HepG2 (cell line): Measurements from ENCODE around the gene SLC6A5. TPM values are rescaled to one million over a fixed set of nuclear protein-coding genes. Genes with fewer than 3 reads are reported as not detected.

Experiments
- ATAC-seq: fragments of 200-7000 bp; cut with Tn5 transposase; 3 replicates; pipeline ENCODE4 v1.9.1; 2020; ENCODE audit warnings: mild to moderate bottlenecking, moderate library complexity
- BruUV-seq: library from RNA; stranded (reverse); fragments of 400-500 nt; replicated peaks from 2 replicates; lab custom pipeline; 2021; lab: Mats Ljungman, UMichigan
- CTCF ChIA-PET: fragments of 300-600 bp; formaldehyde crosslinking; extraction: SDS; loops from one replicate; lab custom pipeline; 2021; ENCODE audit warnings: low total read pairs, inconsistent platforms, low intra/inter-chr PET ratio; lab: Yijun Ruan, JAX
- POLR2A ChIA-PET: fragments of 350-600 bp; sonication (Branson Sonifier 250); formaldehyde crosslinking; loops from one replicate; lab custom pipeline; 2020; ENCODE audit warnings: antibody characterized with exemption, inconsistent platforms; lab: Yijun Ruan, JAX
- DNase-seq: peaks from one replicate; pipeline ENCODE4 v3.0.0-alpha.2; 2015; ENCODE audit warnings: low spot score
- FAIRE-seq: peaks from 3 replicates; lab custom pipeline; 2011; peaks lifted over from hg19 to GRCh38; lab: Jason Lieb, UNC
- H2AFZ ChIP-seq: one replicate; pipeline ENCODE4 v1.6.1; 2011; ENCODE audit warnings: low read length, inconsistent platforms
- H3K27ac ChIP-seq: fragments of 300-600 bp; 3 replicates; pipeline ENCODE4 v1.8.0; 2011; ENCODE audit warnings: mixed run types, mild to moderate bottlenecking, mixed read lengths, low read length, inconsistent platforms; ENCODE audit not compliant: insufficient read depth; ENCODE audit errors: extremely low read length
- H3K27me3 ChIP-seq, 2 experiments: fragments of 200-600 bp in 1 of 2; 2 replicates in 1 of 2; 3 replicates in 1 of 2; pipeline versions ENCODE4 v1.6.0 to v1.8.0; 2011; ENCODE audit warnings: low read length in 2 of 2, mild to moderate bottlenecking in 2 of 2, moderate library complexity in 2 of 2, inconsistent platforms in 1 of 2; ENCODE audit not compliant: insufficient read depth in 2 of 2, control insufficient read depth in 1 of 2
- H3K36me3 ChIP-seq, 2 experiments: fragments of 200-600 bp in 1 of 2; replicated peaks in 1 of 2; 2 replicates in 1 of 2; 3 replicates in 1 of 2; pipeline versions ENCODE4 v1.5.1 to v1.8.0; 2011; ENCODE audit warnings: low read length in 2 of 2, inconsistent platforms in 1 of 2; ENCODE audit not compliant: insufficient read depth in 2 of 2, control insufficient read depth in 1 of 2
- H3K4me1 ChIP-seq: 2 replicates; pipeline ENCODE4 v1.5.1; 2012; ENCODE audit warnings: low read length, inconsistent platforms; ENCODE audit not compliant: insufficient read depth
- H3K4me2 ChIP-seq: 2 replicates; pipeline ENCODE4 v1.6.0; 2011; ENCODE audit warnings: low read depth, low read length, inconsistent platforms
- H3K4me3 ChIP-seq, 3 experiments: fragments of 200-600 bp in 1 of 3; sonication (generic), shearing (Covaris generic) in 1 of 3; replicated peaks in 1 of 3; 2 replicates each; pipeline ENCODE4 v1.5.1; 2011 to 2016; ENCODE audit warnings: low read length in 3 of 3, inconsistent platforms in 2 of 3, low read depth in 2 of 3, mild to moderate bottlenecking in 2 of 3, control low read depth in 1 of 3, mixed read lengths in 1 of 3; ENCODE audit not compliant: insufficient read depth in 1 of 3
- H3K79me2 ChIP-seq: one replicate; pipeline ENCODE4 v1.6.1; 2011; ENCODE audit warnings: low read length, inconsistent platforms; ENCODE audit not compliant: insufficient read depth
- H3K9ac ChIP-seq: 2 replicates; pipeline ENCODE4 v1.6.0; 2011; ENCODE audit warnings: mild to moderate bottlenecking, low read depth, low read length, inconsistent platforms; ENCODE audit not compliant: insufficient read depth
- H3K9me3 ChIP-seq: 2 replicates; pipeline ENCODE4 v1.5.1; 2012; ENCODE audit warnings: mild to moderate bottlenecking, low read length
- H4K20me1 ChIP-seq: 2 replicates; pipeline ENCODE4 v1.6.0; 2011; ENCODE audit warnings: inconsistent platforms, mild to moderate bottlenecking, low read length, moderate library complexity; ENCODE audit not compliant: insufficient read depth
- BRCA1 ChIP-seq: sonication (generic); formaldehyde crosslinking; IDR thresholded peaks from 2 replicates; pipeline ENCODE4 v1.4.0; 2020; ENCODE audit warnings: missing genetic modification reagents
- DNMT1 ChIP-seq: sonication (generic); formaldehyde crosslinking; IDR thresholded peaks from 2 replicates; pipeline ENCODE4 v1.5.1; 2020; ENCODE audit warnings: mild to moderate bottlenecking, missing genetic modification reagents
- ISL2 ChIP-seq: sonication (generic); formaldehyde crosslinking; IDR thresholded peaks from 2 replicates; pipeline ENCODE4 v1.5.0; 2020; ENCODE audit warnings: missing genetic modification reagents
- MAFF ChIP-seq: IDR thresholded peaks from 2 replicates; pipeline ENCODE4 v1.6.1; 2011; ENCODE audit warnings: low read depth, low read length, improper control_type of control experiment
- MEIS2 ChIP-seq: sonication (generic); formaldehyde crosslinking; IDR thresholded peaks from 2 replicates; pipeline ENCODE4 v1.9.0; 2021; ENCODE audit warnings: mild to moderate bottlenecking, missing genetic modification reagents
- MTA1 ChIP-seq: sonication (generic); formaldehyde crosslinking; IDR thresholded peaks from 2 replicates; pipeline ENCODE4 v1.4.0; 2020; ENCODE audit warnings: missing genetic modification reagents, mild to moderate bottlenecking, borderline replicate concordance
- PITX1 ChIP-seq: sonication (generic); formaldehyde crosslinking; IDR thresholded peaks from 2 replicates; pipeline ENCODE4 v1.5.1; 2020; ENCODE audit warnings: mild to moderate bottlenecking, missing genetic modification reagents
- WIZ ChIP-seq: sonication (generic); formaldehyde crosslinking; IDR thresholded peaks from 2 replicates; pipeline ENCODE4 v1.5.1; 2020; ENCODE audit warnings: mild to moderate bottlenecking, missing genetic modification reagents
- ZNF704 ChIP-seq: sonication (generic); formaldehyde crosslinking; IDR thresholded peaks from 2 replicates; pipeline ENCODE4 v1.8.1; 2023; ENCODE audit warnings: mild to moderate bottlenecking, inconsistent platforms, moderate library complexity, missing genetic modification reagents, borderline replicate concordance
- WGBS: methylation state at CpG from one replicate; pipeline ENCODE4 v1.1.6; 2017; ENCODE audit warnings: low lambda C conversion rate; 5-methylcytosine and 5-hydroxymethylcytosine counted together
- in situ Hi-C: cut with HindIII; loops from 2 replicates; pipeline ENCODE4 v1.10.0; 2017; ENCODE audit warnings: low pct_unique_long_range_greater_than_20kb; ENCODE audit not compliant: extremely low pct_ligation_motif_present
- intact Hi-C: fragments of 100-400 bp; cut with micrococcal nuclease; formaldehyde crosslinking; loops from one replicate; pipeline ENCODE4 v1.10.0; 2022; ENCODE audit not compliant: unreplicated experiment
- polyA plus RNA-seq, 8 experiments: library from polyadenylated mRNA; depleted of rRNA in 3 of 8; stranded (reverse) in 7 of 8; unstranded in 1 of 8; fragments of >200 nt; fragmentation: Illumina TruSeq in 4 of 8; extraction: Trizol in 4 of 8; gene quantifications; 2 replicates each; pipeline versions ENCODE4 v1.2.1 to v1.2.3, GENCODE V29; 2011 to 2016; ENCODE audit warnings: low read depth in 4 of 8, missing spikeins in 1 of 8, mixed read lengths in 1 of 8; ENCODE audit not compliant: insufficient read depth in 1 of 8
- total RNA-seq, 5 experiments: library from RNA; depleted of rRNA; stranded (reverse); fragments of >200 nt; fragmentation: Illumina TruSeq; extraction: Trizol; gene quantifications; 2 replicates each; pipeline ENCODE4 v1.2.3, GENCODE V29; 2016; ENCODE audit warnings: low read depth in 1 of 5
- TF ChIP-seq, protein P1 (sequence below): IDR thresholded peaks from 2 replicates; pipeline ENCODE4 v1.6.1; 2016
- TF ChIP-seq, protein P2 (sequence below): sonication (generic); formaldehyde crosslinking; IDR thresholded peaks from 2 replicates; pipeline ENCODE4 v1.5.0; 2020; ENCODE audit warnings: mild to moderate bottlenecking, missing genetic modification reagents, borderline replicate concordance
- TF ChIP-seq, protein P3 (sequence below): sonication (generic); formaldehyde crosslinking; IDR thresholded peaks from 2 replicates; pipeline ENCODE4 v1.4.0; 2020; ENCODE audit warnings: missing genetic modification reagents, borderline replicate concordance

Gene SLC6A5
- total and polyA plus RNA-seq, 2 of the 13 experiments (the other 11 are each of a cell fraction or from before 2014, with no cell fraction given), result not detected

GRCh38 chr11:20668131-20668809 lies 68.9 kb downstream of the SLC6A5 start:
- H3K36me3 ChIP-seq, result no peaks in the 10 kb centered on the region
- no peaks in the 10 kb centered on the region for H3K4me1 ChIP-seq
- ChIA-PET CTCF (no interaction called here), POLR2A (no interaction called here)
- ATAC-seq, result no peak
- no peaks in the 10 kb centered on the region for H3K9me3 ChIP-seq
- H3K79me2 ChIP-seq, result no peaks in the 10 kb centered on the region
- BruUV-seq, result no TSS peak
- H3K4me3 ChIP-seq, result no peak overlapping the region
- peaks cover 3 to 46% of the 10 kb centered on the region in 2 experiments for H3K27me3 ChIP-seq
- no peak overlapping the region for H3K27ac ChIP-seq
- H3K9ac ChIP-seq, result no peak overlapping the region
- in situ Hi-C loops, result loop anchor here (25.0 kb wide), 1 partner anchor 1469 kb away; no protein-coding TSS in a partner anchor
- intact Hi-C loops, result no loop called here
- no peak for FAIRE-seq
- 8% methylated on average over 10 of the region's 10 CpGs for WGBS
- no peaks in the 10 kb centered on the region for H4K20me1 ChIP-seq
- DNase-seq, result no peak
- H2AFZ ChIP-seq, result no peak overlapping the region
- H3K4me2 ChIP-seq, result no peak overlapping the region
- TF ChIP-seq, protein P1, sequence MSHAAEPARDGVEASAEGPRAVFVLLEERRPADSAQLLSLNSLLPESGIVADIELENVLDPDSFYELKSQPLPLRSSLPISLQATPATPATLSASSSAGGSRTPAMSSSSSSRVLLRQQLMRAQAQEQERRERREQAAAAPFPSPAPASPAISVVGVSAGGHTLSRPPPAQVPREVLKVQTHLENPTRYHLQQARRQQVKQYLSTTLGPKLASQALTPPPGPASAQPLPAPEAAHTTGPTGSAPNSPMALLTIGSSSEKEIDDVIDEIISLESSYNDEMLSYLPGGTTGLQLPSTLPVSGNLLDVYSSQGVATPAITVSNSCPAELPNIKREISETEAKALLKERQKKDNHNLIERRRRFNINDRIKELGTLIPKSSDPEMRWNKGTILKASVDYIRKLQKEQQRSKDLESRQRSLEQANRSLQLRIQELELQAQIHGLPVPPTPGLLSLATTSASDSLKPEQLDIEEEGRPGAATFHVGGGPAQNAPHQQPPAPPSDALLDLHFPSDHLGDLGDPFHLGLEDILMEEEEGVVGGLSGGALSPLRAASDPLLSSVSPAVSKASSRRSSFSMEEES (CRISPR knock-in tag), result no peak
- TF ChIP-seq PITX1, result no peak
- TF ChIP-seq, protein P2, sequence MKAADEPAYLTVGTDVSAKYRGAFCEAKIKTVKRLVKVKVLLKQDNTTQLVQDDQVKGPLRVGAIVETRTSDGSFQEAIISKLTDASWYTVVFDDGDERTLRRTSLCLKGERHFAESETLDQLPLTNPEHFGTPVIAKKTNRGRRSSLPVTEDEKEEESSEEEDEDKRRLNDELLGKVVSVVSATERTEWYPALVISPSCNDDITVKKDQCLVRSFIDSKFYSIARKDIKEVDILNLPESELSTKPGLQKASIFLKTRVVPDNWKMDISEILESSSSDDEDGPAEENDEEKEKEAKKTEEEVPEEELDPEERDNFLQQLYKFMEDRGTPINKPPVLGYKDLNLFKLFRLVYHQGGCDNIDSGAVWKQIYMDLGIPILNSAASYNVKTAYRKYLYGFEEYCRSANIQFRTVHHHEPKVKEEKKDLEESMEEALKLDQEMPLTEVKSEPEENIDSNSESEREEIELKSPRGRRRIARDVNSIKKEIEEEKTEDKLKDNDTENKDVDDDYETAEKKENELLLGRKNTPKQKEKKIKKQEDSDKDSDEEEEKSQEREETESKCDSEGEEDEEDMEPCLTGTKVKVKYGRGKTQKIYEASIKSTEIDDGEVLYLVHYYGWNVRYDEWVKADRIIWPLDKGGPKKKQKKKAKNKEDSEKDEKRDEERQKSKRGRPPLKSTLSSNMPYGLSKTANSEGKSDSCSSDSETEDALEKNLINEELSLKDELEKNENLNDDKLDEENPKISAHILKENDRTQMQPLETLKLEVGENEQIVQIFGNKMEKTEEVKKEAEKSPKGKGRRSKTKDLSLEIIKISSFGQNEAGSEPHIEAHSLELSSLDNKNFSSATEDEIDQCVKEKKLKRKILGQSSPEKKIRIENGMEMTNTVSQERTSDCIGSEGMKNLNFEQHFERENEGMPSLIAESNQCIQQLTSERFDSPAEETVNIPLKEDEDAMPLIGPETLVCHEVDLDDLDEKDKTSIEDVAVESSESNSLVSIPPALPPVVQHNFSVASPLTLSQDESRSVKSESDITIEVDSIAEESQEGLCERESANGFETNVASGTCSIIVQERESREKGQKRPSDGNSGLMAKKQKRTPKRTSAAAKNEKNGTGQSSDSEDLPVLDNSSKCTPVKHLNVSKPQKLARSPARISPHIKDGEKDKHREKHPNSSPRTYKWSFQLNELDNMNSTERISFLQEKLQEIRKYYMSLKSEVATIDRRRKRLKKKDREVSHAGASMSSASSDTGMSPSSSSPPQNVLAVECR (CRISPR knock-in tag), result no peak
- TF ChIP-seq BRCA1 (CRISPR knock-in tag), result no peak
- TF ChIP-seq ISL2 (CRISPR knock-in tag), result no peak
- TF ChIP-seq MEIS2, result no peak
- no peak for TF ChIP-seq MAFF
- TF ChIP-seq, protein P3, sequence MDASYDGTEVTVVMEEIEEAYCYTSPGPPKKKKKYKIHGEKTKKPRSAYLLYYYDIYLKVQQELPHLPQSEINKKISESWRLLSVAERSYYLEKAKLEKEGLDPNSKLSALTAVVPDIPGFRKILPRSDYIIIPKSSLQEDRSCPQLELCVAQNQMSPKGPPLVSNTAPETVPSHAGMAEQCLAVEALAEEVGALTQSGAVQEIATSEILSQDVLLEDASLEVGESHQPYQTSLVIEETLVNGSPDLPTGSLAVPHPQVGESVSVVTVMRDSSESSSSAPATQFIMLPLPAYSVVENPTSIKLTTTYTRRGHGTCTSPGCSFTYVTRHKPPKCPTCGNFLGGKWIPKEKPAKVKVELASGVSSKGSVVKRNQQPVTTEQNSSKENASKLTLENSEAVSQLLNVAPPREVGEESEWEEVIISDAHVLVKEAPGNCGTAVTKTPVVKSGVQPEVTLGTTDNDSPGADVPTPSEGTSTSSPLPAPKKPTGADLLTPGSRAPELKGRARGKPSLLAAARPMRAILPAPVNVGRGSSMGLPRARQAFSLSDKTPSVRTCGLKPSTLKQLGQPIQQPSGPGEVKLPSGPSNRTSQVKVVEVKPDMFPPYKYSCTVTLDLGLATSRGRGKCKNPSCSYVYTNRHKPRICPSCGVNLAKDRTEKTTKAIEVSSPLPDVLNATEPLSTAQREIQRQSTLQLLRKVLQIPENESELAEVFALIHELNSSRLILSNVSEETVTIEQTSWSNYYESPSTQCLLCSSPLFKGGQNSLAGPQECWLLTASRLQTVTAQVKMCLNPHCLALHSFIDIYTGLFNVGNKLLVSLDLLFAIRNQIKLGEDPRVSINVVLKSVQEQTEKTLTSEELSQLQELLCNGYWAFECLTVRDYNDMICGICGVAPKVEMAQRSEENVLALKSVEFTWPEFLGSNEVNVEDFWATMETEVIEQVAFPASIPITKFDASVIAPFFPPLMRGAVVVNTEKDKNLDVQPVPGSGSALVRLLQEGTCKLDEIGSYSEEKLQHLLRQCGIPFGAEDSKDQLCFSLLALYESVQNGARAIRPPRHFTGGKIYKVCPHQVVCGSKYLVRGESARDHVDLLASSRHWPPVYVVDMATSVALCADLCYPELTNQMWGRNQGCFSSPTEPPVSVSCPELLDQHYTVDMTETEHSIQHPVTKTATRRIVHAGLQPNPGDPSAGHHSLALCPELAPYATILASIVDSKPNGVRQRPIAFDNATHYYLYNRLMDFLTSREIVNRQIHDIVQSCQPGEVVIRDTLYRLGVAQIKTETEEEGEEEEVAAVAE, result no peak
- TF ChIP-seq ZNF704 (CRISPR knock-in tag), result no peak
- no peak for TF ChIP-seq DNMT1 (CRISPR knock-in tag)
- no peak for TF ChIP-seq WIZ (CRISPR knock-in tag)
- TF ChIP-seq MTA1, result no peak
